RWPE2 (cell line): ENCODE results near the gene RABL3.
"Not testable (repeated sequence)": the region's sequence is repeated elsewhere in the genome, so short reads cannot be mapped to it uniquely, and the experiment has no call there.

ENCODE experiments used
- ATAC-seq: fragments of 200-7000 bp; cut with Tn5 transposase; 3 replicates; pipeline ENCODE4 v1.9.1; 2021; ENCODE audit warnings: low read depth
- DNase-seq: peaks from one replicate; pipeline ENCODE4 v3.0.0-alpha.2; 2020; ENCODE audit warnings: low spot score
- H3K27ac ChIP-seq: fragments of 450-650 bp; 2 replicates; pipeline ENCODE4 v1.5.1; 2017; ENCODE audit warnings: mild to moderate bottlenecking; ENCODE audit not compliant: poor library complexity, severe bottlenecking
- H3K27me3 ChIP-seq: fragments of 250-450 bp; sonication (Bioruptor Pico); 2 replicates; pipeline ENCODE4 v1.5.1; 2021; ENCODE audit warnings: mild to moderate bottlenecking, moderate library complexity; ENCODE audit not compliant: insufficient read depth, poor library complexity, severe bottlenecking
- H3K36me3 ChIP-seq: fragments of 250-450 bp; sonication (Bioruptor Pico); 2 replicates; pipeline ENCODE4 v1.5.1; 2020; ENCODE audit warnings: low read depth, mild to moderate bottlenecking, moderate library complexity
- H3K4me1 ChIP-seq: fragments of 250-450 bp; sonication (Bioruptor Pico); 2 replicates; pipeline ENCODE4 v1.5.1; 2021; ENCODE audit warnings: mild to moderate bottlenecking, moderate library complexity; ENCODE audit not compliant: insufficient read depth, poor library complexity, severe bottlenecking
- H3K4me3 ChIP-seq: fragments of 250-450 bp; sonication (Bioruptor Pico); 2 replicates; pipeline ENCODE4 v1.5.1; 2021; ENCODE audit warnings: mild to moderate bottlenecking, moderate library complexity; ENCODE audit not compliant: severe bottlenecking
- H3K9me3 ChIP-seq: fragments of 250-450 bp; sonication (Bioruptor Pico); 2 replicates; pipeline ENCODE4 v1.5.1; 2021; ENCODE audit warnings: mild to moderate bottlenecking, moderate library complexity; ENCODE audit not compliant: severe bottlenecking
- TF ChIP-seq, protein P1 (sequence below): fragments of 450-650 bp; IDR thresholded peaks from one replicate; pipeline ENCODE4 v1.5.1; 2017; ENCODE audit warnings: mild to moderate bottlenecking, moderate library complexity; ENCODE audit not compliant: poor library complexity, severe bottlenecking

Gene RABL3

DNA sequence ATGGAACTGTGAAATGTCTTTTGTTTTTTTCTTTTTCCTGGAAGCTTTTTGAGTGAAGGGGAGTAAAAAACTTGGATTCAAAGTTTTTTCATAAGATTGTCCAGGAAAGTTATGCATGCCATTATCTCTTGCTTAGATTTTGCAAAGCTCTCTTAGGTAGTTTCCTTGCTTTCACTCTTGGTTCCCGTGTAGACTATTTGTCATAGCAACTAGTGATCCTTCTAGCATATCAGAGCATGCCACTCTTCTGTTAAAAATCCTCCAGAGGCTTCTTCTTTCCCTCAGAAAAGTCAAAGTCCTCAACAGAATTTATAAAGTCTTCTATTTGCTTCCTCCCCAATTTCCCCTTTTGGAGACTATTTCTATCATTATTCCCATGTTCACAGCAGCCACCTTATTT lies 21.3 kb upstream of the RABL3 start:
- H3K27me3 ChIP-seq: no peaks in the 10 kb centered on the region
- no peak overlapping the region for H3K27ac ChIP-seq
- no peak for DNase-seq
- no peak for ATAC-seq
- no peaks in the 10 kb centered on the region for H3K36me3 ChIP-seq
- TF ChIP-seq, protein P1, sequence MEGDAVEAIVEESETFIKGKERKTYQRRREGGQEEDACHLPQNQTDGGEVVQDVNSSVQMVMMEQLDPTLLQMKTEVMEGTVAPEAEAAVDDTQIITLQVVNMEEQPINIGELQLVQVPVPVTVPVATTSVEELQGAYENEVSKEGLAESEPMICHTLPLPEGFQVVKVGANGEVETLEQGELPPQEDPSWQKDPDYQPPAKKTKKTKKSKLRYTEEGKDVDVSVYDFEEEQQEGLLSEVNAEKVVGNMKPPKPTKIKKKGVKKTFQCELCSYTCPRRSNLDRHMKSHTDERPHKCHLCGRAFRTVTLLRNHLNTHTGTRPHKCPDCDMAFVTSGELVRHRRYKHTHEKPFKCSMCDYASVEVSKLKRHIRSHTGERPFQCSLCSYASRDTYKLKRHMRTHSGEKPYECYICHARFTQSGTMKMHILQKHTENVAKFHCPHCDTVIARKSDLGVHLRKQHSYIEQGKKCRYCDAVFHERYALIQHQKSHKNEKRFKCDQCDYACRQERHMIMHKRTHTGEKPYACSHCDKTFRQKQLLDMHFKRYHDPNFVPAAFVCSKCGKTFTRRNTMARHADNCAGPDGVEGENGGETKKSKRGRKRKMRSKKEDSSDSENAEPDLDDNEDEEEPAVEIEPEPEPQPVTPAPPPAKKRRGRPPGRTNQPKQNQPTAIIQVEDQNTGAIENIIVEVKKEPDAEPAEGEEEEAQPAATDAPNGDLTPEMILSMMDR: no peak
- no peaks in the 10 kb centered on the region for H3K9me3 ChIP-seq
- H3K4me3 ChIP-seq: no peak overlapping the region
- H3K4me1 ChIP-seq: peaks cover 14% of the 10 kb centered on the region

DNA sequence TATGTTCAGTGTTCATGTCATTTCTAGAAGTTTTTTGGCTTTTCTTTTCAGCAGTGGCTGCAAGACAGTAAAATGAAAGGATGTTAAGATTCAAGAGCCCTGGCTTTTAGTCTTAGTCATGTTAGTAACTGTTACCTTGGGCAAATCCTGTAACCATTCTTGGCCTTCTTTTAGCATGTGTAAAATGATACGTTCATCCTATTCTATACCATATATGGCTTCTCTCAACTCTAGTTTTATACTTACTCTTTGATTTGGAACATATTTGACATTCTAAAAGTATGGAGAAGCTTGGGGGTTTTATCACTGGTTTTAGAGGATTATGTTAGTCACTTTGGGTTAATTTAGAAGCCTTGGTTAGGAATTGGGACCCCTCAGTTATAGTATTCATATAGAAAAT lies 20.3 kb upstream of the RABL3 start:
- DNase-seq: no peak
- Histone ChIP-seq H3K27me3 (no peaks in the 10 kb centered on the region), H3K9me3 (no peaks in the 10 kb centered on the region), H3K36me3 (no peaks in the 10 kb centered on the region), H3K27ac (no peak overlapping the region), H3K4me3 (no peak overlapping the region), H3K4me1 (peaks cover 14% of the 10 kb centered on the region)
- ATAC-seq: peak; percentile 60; the same call in 2 of the 3 replicates
- TF ChIP-seq, protein P1: no peak

DNA sequence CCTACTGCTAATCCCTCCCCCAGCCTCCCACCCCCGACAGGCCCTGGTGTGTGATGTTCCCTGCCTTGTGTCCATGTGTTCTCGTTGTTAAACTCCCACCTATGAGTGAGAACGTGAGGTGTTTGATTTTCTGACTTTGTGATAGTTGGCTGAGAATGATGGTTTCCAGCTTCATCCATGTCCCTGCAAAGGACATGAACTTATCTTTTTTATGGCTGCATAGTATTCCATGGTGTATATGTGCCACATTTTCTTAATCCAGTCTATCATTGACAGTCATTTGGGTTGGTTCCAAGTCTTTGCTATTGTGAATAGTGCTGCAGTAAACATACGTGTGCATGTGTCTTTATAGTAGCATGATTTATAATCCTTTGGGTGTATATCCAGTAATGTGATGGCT lies 16.2 kb upstream of the RABL3 start:
- not testable (repeated sequence) for DNase-seq, ATAC-seq, H3K4me1 ChIP-seq, H3K4me3 ChIP-seq, H3K27ac ChIP-seq, H3K9me3 ChIP-seq, H3K27me3 ChIP-seq
- H3K36me3 ChIP-seq: peaks cover 26% of the 10 kb centered on the region

DNA sequence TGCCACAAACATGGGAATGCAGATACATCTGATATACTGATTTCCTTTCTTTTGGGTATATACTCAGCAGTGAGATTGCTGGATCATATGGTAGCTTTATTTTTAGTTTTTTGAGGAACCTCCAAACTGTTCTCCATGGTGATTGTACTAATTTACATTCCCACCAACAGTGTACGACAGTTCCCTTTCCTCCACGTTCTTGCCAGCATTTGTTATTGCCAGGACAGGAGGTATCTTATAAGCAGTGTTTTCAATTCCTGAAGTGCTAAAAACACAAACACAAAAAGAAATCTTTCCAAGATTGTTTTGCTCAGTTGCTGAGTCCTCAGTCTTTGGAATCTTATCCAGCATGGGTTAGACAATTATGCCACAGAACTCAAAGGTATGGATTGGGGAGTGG lies 13.7 kb upstream of the RABL3 start:
- ATAC-seq: no peak
- Histone ChIP-seq H3K36me3 (peaks cover 43% of the 10 kb centered on the region), H3K27me3 (no peaks in the 10 kb centered on the region), H3K4me3 (no peak overlapping the region), H3K4me1 (no peaks in the 10 kb centered on the region), H3K9me3 (no peaks in the 10 kb centered on the region), H3K27ac (no peak overlapping the region)
- TF ChIP-seq, protein P1: no peak
- DNase-seq: no peak

DNA sequence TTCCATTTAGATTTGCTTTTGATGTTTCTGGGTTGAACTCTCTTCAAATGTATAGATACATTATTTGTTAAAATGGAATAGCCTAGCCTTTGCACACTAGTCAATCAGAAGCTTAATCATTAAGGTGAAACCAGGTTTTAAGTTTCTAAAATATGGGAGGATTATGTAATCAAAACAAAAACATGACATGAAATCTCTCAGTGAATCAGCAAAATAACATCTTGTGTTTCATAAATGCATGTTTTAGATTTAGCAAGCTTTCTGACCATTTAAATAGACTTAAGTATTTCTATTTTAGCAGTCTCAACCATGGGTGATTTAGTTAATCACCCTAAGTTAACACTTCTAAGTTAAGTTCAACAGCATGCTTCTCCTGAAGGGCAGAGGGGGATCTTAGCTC lies 11.5 kb upstream of the RABL3 start:
- ATAC-seq: no peak
- Histone ChIP-seq H3K27ac (no peak overlapping the region), H3K9me3 (no peaks in the 10 kb centered on the region), H3K36me3 (peaks cover 52% of the 10 kb centered on the region), H3K27me3 (no peaks in the 10 kb centered on the region), H3K4me3 (no peak overlapping the region), H3K4me1 (no peaks in the 10 kb centered on the region)
- TF ChIP-seq, protein P1: no peak
- no peak for DNase-seq
